Activated CD4-positive, alpha-beta T cell treated with anti-CD3 and anti-CD28 coated beads, Interleukin-2, amount 50 U/mL, for 4 hours (primary cell): ENCODE data around the gene CXCL6.

Experiments
- DNase-seq, 2 experiments: peaks; one replicate each; pipeline ENCODE4 v3.0.0-alpha.2; 2020

Gene CXCL6

GRCh38 chr4:73836373-73837279, at the start of gene CXCL6:
Gene CXCL6 (plus strand): TSS chr4:73836678. CDS start chr4:73836751, 73 bp downstream.
- DNase-seq, result no peak

DNA sequence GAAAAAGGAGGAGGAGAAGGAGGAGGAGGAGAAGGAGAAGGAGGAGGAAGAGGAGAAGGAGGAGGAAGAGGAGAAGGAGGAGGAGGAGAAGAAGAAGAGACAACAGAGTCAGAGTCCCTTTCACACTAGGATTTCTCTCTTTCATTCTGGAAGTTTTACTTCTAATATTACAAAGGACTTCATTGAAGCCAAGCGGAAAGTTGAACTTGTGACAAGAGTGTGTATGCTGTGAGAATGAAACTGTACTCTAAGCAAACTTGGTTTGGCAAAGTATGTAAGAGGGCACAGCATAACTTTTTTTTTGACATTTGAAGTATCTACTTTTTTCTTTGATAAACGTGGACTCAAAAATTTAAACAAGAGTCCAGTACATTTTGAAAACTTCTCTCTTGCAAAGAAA, 48.1 kb upstream of the CXCL6 start:
- DNase-seq, result no peak

DNA sequence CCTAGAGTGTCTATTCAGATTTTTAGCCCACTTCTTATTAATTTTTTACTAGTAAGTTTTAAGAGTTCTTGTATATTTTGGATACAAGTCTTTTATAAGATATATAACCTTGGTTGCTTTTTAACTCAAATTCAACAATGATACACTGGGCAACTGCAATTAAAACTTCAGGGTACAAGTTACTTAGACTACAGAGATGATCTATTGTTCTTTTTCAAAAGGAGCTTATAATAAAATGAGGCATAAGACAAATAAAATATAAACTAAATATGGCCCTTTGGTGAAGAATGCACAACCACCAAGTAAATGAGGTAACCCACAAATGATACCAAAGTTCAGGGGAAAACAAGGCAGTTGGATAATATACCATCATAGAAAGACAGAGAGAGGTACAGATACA, 37.6 kb upstream of the CXCL6 start:
- no peak for DNase-seq

DNA sequence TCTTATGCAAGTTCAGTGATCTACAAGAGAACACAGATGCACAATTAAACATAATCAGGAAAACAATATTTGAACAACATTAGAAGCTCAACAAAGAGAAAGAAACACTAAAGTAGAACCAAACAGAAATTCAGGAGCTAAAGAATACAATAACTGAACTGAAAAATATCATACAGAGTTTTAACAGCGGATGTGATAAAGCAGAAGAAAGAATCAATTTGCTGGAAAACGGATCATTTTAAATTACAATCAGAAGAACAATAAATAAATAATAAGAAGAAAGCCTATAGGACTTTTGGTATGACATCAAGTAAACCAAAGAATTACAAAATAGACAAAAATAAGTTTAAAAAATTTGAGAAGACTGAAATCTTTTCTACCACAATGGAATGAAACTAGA, 36.3 kb upstream of the CXCL6 start:
- DNase-seq, result no peak

DNA sequence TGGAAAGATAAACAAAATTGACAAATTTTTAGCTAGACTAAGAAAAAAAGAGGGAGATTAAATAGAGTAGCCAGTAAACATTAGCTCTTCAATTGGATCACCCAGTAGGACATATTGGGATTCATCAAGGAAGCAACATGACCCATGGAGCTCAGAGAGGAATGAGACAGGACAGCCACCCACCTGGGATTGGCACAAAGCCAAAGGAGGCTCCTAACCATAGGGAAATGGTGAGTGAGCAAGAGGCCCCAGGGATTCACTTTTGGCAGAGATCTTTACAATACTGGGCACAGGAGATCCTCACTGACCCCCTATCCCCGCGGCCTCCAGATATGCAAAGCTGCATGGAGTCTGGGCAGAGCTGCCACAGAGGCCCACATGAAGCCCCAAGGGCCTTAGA, 34.8 kb upstream of the CXCL6 start:
- DNase-seq, result no peak

GRCh38 chr4:73803213-73803612, 33.3 kb upstream of the CXCL6 start:
- no peak for DNase-seq

DNA sequence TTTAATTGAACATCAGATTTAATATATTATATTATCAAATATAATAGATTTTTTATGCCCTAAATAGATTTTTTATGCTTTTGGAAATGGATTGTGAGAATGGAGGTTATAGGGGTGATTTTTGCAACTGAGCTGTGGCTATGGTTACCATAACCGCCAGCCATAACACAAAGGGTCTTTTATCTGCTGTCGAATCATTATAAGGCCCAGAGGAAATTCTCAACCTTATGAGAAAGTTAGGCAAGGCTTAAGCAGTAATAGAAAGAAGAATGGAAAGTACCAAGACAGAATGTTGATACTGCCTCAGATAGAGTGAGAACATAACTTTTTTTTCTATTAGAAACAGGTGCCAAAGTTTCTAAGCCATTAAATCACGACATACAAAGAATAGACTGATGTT, 26.3 kb upstream of the CXCL6 start:
- DNase-seq, result no peak

DNA sequence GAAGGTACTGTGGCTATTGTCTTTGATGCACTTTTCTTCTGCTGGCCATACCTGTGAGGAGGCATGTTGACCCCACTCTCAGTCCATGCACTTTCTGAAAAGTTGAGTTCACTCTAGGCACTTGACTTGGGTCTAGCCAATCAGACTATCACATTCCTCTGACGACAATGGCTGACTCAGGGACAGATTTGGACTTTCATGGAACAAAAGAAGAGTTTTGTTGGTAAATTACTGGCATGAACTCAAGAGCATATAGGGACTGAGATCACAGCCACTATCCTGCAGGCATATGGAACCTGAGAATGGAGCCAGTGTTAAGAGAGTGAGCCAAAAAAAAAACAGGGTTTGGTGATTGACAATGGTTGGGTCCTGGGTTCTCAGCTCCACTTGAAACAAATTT, 24.6 kb upstream of the CXCL6 start:
- no peak for DNase-seq

GRCh38 chr4:73814679-73815078, 21.8 kb upstream of the CXCL6 start:
- DNase-seq, result no peak

- no peak for DNase-seq
Observed at GRCh38 chr4:73815145-73815544, 21.3 kb upstream of the CXCL6 start.

DNA sequence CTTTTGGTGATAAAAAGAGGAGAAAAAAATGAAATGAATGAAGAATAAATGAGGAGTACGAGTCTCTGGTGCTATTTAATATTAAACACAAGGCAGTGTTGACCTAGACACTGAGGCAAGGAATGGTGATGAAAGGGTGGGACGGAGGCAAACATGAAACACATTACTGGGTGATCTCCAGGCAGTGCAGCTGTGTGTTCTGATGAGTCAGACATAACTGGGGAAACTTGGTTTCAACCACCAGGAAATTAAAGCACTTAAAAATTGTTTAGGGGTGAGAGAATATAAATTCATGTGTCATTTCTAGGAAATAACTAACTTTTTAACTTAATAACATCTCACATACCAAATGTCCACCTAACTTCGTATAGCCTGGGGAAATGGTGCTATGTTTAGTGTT, 19.7 kb upstream of the CXCL6 start:
- no peak for DNase-seq

GRCh38 chr4:73817341-73817740, 19.1 kb upstream of the CXCL6 start:
- DNase-seq, result no peak

GRCh38 chr4:73821325-73821724, 15.2 kb upstream of the CXCL6 start:
- no peak for DNase-seq

- no peak for DNase-seq
Observed at GRCh38 chr4:73822389-73822788, 14.1 kb upstream of the CXCL6 start.

DNA sequence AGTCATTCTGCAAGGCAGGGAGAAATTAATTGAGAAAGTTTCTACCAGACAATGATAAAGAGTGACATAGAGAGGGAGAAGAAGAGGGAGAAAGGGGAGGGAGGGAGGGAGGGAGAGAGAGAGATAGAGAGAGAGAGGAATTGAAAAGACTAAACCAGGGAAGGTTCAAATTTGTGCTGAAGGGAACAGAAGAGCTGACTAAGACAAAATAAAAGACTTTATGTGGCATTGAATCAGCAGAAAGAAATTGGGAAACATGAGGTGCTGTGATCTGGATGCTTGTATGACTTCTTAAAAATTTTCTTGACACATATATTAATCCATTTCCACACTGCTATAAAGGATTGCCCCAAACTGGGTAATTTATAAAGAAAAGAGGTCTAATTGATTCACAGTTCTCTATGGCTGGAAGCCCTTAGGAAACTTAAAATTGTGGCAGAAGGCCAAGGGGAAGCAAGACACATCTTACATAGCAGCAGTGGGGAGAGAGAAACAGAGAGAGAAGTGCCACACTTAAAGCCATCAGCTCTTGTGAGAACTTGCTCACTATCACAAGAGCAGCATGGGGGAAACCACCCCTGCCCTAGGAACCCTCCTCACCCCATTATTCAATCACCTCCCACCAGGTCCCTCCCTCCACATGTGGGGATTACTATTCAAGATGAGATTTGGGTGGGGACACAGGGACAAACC, 13.5 kb upstream of the CXCL6 start:
- DNase-seq, result no peak

DNA sequence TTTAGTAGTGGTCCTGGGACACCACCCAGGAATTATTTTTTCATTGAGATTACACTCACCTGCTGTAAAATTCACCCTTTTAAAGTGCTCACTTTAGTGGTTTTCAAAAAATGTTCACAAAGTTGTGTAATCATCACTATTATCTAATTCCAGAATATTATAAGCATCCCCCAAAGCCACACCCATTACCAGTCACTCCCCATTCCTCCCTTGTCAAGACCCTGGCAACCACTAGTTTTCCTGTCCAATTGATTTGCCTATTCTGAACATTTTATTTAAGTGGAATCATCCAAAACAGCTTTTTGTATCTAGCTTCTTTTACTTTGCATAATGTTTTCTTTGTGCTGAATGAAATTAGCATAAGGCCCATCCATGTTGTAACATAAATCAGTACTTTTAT, 12.7 kb upstream of the CXCL6 start:
- DNase-seq, result no peak

DNA sequence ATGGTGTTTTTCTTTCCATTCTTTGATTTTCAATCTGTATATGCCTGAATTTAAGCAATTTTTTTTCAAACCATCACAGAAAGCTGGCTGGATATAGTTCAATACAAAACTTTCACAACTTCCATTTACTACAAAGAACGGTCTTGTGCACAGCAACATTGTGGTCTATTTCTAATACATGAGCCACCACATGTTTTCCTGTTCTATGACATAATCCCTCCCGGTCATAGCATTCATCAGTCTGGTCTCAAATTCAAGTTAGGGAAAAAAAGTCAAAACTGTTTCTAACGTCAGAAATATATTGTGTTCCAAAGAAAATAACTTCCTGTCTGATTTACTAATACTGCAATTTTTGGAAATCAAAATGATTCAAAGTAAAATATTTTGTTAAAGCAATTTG, 7.5 kb upstream of the CXCL6 start:
- DNase-seq, result no peak

DNA sequence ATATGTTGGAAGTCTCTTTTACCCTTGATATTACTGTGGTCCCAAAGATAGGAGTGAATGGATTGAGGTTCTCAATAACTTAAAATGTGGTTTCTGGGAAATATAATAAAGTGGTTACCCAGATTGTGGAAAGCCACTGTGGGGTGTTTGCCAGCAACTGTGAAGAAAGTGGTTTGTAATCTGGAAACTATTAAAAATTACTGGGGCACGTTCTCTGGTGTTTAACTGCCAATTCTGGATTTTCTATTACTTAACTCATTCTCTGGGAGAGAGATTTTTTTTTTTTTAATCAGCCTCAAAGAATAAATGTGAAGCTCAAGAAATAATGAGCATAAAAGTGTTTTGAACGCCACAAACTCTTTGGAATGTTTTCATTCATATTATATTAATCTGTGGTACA, 4.9 kb upstream of the CXCL6 start:
- no peak for DNase-seq

DNA sequence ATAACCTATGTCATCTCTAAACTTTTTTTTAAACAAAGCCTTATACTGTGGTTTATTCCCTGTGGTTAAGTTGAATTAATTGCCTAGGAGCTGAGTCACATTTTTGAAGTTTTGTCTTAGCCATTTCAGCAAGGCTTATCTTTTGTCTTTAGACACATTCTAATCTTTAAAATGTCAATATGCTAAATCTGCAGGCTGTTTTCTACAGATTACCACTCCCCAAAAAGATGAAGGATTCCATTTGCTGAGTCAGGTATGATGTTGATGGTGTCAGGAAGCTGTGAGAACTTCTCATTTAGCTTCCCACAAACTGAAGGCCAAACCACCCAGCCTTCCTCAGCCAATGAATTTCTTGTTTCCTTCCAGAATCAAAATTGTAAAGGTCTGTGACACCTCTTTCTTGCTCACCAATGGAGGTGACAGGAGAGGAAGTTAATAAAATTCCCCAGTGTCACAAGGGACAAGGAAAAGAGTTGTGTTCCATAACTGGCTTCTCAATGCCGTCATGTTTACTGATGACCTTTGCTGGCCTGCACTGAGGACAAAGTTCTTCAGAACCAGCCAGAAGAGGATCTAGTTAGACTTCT, 3.7 kb upstream of the CXCL6 start:
- DNase-seq, result no peak

GRCh38 chr4:73839071-73839470, 2.6 kb downstream of the CXCL6 start:
- no peak for DNase-seq

- DNase-seq, result no peak
Observed at GRCh38 chr4:73839715-73840114, 3.2 kb downstream of the CXCL6 start.

DNA sequence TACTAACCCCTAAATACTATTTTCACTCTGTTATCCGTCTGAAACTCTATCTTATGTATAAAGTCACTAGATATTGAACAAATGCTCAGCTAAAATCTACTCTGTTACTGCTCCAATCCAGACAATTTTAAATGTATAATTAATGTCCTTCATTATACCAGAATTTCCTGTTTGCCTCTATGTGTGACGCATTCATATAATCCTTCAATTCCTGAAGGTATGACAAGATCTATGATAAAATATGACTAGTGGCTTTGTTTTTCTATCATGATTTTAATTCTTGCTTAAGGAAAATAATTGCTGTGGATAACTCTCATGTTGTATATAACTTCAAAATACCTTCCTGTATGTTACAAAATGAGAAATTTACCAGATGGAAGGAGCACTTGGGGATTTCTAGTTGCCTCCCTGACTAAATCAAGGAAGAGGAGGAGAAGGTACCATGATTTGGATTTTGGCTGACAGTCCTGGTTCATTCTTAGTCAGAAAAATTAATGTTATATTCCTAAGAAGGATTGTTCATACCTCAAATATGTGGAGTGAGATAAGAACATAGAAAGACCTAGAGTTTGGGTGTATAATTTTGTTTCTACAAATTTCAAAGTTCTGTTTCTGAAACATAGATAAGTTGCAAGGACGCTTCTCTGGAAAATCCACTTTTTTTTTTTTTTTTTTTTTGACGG, 4.9 kb downstream of the CXCL6 start:
- DNase-seq, result no peak

DNA sequence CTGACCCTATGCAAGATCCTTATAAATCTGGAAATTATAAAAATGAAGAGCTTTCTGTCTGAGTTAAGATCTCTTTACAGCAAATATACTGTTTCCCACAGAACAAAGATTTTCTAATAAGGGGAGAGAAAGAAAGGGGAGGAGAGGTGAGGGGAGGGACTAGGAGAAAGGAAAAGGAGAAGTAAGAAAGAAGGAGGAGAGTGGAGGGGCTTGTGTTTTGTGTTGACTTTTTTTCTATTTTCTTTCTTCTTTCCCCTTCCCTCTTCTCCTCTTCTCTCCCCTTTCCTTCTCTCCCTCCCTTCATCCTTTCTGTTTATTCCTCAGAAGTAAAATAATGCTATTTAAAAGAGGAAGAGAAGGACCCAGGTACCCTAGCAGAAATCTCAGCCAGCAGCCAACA, 6.2 kb downstream of the CXCL6 start:
- no peak for DNase-seq
